Endodermal cell (in vitro differentiated cells): ENCODE results near the gene RASSF9. TPM values are rescaled to one million over a fixed set of nuclear protein-coding genes. Genes with fewer than 3 reads are reported as not detected.

Source experiments
- DNase-seq: peaks from one replicate; pipeline ENCODE4 v3.0.0-alpha.2; 2017
- H3K27ac ChIP-seq: 2 replicates; pipeline ENCODE4 v1.5.1; 2013; ENCODE audit warnings: mild to moderate bottlenecking, low read depth, low read length, moderate library complexity
- H3K27me3 ChIP-seq: 2 replicates; pipeline ENCODE4 v1.6.1; 2013; ENCODE audit warnings: mild to moderate bottlenecking, low read length, moderate library complexity; ENCODE audit not compliant: insufficient read depth, control insufficient read depth, poor library complexity, severe bottlenecking
- H3K36me3 ChIP-seq: 2 replicates; pipeline ENCODE4 v1.7.0; 2013; ENCODE audit warnings: mild to moderate bottlenecking, low read length, moderate library complexity; ENCODE audit not compliant: control insufficient read depth, insufficient read depth
- H3K4me1 ChIP-seq: one replicate; pipeline ENCODE4 v1.7.0; 2013; ENCODE audit warnings: low read length; ENCODE audit not compliant: control insufficient read depth, insufficient read depth
- H3K4me3 ChIP-seq: 2 replicates; pipeline ENCODE4 v1.5.1; 2013; ENCODE audit warnings: mild to moderate bottlenecking, low read length, moderate library complexity
- H3K9ac ChIP-seq: 2 replicates; pipeline ENCODE4 v1.6.1; 2013; ENCODE audit warnings: mild to moderate bottlenecking, low read length, moderate library complexity; ENCODE audit not compliant: poor library complexity, severe bottlenecking; ENCODE audit errors: extremely low read depth
- H3K9me3 ChIP-seq: 2 replicates; pipeline ENCODE4 v1.6.1; 2013; ENCODE audit warnings: mild to moderate bottlenecking, low read length, moderate library complexity; ENCODE audit not compliant: control insufficient read depth
- H3K27ac Mint-ChIP-seq: 2 replicates; pipeline ENCODE4 v1.8.0; 2020; ENCODE audit warnings: mixed read lengths
- H3K27me3 Mint-ChIP-seq: 2 replicates; pipeline ENCODE4 v1.8.0; 2021; ENCODE audit warnings: mild to moderate bottlenecking, mixed read lengths; ENCODE audit not compliant: insufficient read depth
- H3K36me3 Mint-ChIP-seq: 2 replicates; pipeline ENCODE4 v1.8.0; 2020; ENCODE audit warnings: low read depth, mixed read lengths
- H3K4me1 Mint-ChIP-seq: 2 replicates; pipeline ENCODE4 v1.8.0; 2020; ENCODE audit warnings: mixed read lengths
- H3K4me3 Mint-ChIP-seq: 2 replicates; pipeline ENCODE4 v1.8.0; 2020; ENCODE audit warnings: mild to moderate bottlenecking, moderate library complexity, mixed read lengths
- H3K9me3 Mint-ChIP-seq: 2 replicates; pipeline ENCODE4 v1.8.0; 2020; ENCODE audit warnings: mild to moderate bottlenecking, mixed read lengths
- WGBS, 2 experiments: methylation state at CpG; one replicate each; pipeline versions ENCODE4 v1.1.5 to v1.1.7; 2013; ENCODE audit warnings: missing lambda C conversion rate in 2 of 2, mixed read lengths in 1 of 2; ENCODE audit not compliant: insufficient coverage in 1 of 2, insufficient read length in 1 of 2; 5-methylcytosine and 5-hydroxymethylcytosine counted together
- total RNA-seq, 2 donors: library from RNA; stranded (reverse); fragmentation: NEBNext Ultra II Directional in 1 of 2; extraction: Animal tissue kit (Norgen Biotek cat#: 25700) in 1 of 2; gene quantifications; 2 replicates in 1 of 2; 3 replicates in 1 of 2; pipeline ENCODE4 v1.2.1, GENCODE V29; 2021
- TF ChIP-seq, protein P1 (sequence below): fragments of 200-600 bp; sonication (generic); conservative IDR thresholded peaks from 2 replicates; pipeline ENCODE4 v1.5.0; 2021; ENCODE audit warnings: antibody characterized with exemption, mild to moderate bottlenecking

Gene RASSF9
- total RNA-seq, 2 donors from 2014 or later = 0.99 to 1.0 TPM

DNA sequence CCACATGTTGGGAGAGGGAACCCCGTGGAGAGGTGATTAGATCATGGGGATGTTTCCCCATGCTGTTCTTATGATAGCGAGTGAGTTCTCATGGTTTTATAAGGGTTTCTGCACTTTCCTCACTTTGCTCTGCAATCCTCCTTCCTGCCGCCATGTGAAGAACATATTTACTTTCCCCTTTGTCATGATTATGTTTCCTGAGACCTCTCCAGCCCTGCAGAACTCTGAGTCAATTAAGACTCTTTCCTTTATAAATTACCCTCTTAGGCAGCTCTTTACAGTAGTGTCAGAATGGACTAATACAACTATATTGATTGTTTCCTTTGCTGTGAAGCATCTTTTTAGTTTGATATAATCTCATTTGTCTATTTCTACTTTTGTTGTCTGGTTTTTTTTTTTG lies 13.1 kb upstream of the RASSF9 start:
- H3K9me3 ChIP-seq = no peaks in the 10 kb centered on the region
- Mint-ChIP-seq H3K4me3 (no peak overlapping the region), H3K36me3 (no peaks in the 10 kb centered on the region), H3K27ac (no peak overlapping the region), H3K27me3 (no peaks in the 10 kb centered on the region), H3K4me1 (peaks cover 14% of the 10 kb centered on the region), H3K9me3 (no peaks in the 10 kb centered on the region)
- TF ChIP-seq, protein P1, sequence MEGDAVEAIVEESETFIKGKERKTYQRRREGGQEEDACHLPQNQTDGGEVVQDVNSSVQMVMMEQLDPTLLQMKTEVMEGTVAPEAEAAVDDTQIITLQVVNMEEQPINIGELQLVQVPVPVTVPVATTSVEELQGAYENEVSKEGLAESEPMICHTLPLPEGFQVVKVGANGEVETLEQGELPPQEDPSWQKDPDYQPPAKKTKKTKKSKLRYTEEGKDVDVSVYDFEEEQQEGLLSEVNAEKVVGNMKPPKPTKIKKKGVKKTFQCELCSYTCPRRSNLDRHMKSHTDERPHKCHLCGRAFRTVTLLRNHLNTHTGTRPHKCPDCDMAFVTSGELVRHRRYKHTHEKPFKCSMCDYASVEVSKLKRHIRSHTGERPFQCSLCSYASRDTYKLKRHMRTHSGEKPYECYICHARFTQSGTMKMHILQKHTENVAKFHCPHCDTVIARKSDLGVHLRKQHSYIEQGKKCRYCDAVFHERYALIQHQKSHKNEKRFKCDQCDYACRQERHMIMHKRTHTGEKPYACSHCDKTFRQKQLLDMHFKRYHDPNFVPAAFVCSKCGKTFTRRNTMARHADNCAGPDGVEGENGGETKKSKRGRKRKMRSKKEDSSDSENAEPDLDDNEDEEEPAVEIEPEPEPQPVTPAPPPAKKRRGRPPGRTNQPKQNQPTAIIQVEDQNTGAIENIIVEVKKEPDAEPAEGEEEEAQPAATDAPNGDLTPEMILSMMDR = no peak
- no peak overlapping the region for H3K4me3 ChIP-seq
- H3K27me3 ChIP-seq = no peaks in the 10 kb centered on the region
- WGBS, 2 experiments = 59 to 83% methylated on average over 1 to 3 of the region's 3 CpGs
- no peaks in the 10 kb centered on the region for H3K36me3 ChIP-seq
- no peaks in the 10 kb centered on the region for H3K4me1 ChIP-seq
- no peak overlapping the region for H3K9ac ChIP-seq
- DNase-seq = no peak
- H3K27ac ChIP-seq = no peak overlapping the region

DNA sequence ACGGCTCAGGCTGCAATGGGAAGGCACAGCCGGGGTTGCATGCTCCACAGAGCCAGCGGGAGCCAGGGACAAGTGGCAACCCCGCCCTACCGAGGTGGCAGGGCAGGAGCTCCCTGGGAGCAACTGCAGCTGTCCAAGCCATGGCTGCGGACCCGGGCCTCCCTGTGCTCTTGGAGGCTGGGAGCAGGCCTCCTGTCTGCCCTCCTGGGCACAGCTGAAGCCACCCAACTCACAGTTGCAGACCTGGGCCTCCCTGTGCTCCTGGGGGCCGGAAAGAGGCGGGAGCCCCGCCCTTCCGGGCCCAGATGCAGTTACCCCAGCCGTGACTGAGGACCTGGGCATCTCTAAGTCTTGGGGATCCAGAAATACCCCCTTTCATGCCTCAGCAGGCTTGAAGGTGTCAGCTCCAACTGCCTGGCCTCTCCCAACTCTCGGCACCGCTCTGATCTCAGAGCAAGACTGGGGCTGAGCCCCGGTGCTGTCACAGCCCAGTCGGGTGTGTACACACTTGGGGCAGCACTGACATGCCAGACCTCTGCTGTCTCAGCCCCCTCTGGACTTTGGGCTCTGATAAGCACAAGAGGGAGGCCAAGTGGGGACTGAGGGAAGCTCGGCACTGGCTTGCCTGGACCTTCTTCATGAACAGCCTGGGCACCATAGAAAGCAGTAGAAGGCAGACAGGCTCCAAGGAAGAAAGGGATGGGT lies 7.5 kb upstream of the RASSF9 start:
- Histone ChIP-seq H3K27ac (no peak overlapping the region), H3K4me1 (no peaks in the 10 kb centered on the region), H3K9ac (no peak overlapping the region), H3K27me3 (no peaks in the 10 kb centered on the region), H3K9me3 (no peaks in the 10 kb centered on the region), H3K4me3 (no peak overlapping the region), H3K36me3 (no peaks in the 10 kb centered on the region)
- no peaks in the 10 kb centered on the region for H3K27me3 Mint-ChIP-seq
- H3K9me3 Mint-ChIP-seq = no peaks in the 10 kb centered on the region
- H3K36me3 Mint-ChIP-seq = no peaks in the 10 kb centered on the region
- no peak overlapping the region for H3K27ac Mint-ChIP-seq
- peak; percentile 48 for DNase-seq
- H3K4me3 Mint-ChIP-seq = no peak overlapping the region
- 91 to 96% methylated on average over 7 to 17 of the region's 17 CpGs for WGBS, 2 experiments
- H3K4me1 Mint-ChIP-seq = peaks cover 8% of the 10 kb centered on the region
- TF ChIP-seq, protein P1 = no peak

DNA sequence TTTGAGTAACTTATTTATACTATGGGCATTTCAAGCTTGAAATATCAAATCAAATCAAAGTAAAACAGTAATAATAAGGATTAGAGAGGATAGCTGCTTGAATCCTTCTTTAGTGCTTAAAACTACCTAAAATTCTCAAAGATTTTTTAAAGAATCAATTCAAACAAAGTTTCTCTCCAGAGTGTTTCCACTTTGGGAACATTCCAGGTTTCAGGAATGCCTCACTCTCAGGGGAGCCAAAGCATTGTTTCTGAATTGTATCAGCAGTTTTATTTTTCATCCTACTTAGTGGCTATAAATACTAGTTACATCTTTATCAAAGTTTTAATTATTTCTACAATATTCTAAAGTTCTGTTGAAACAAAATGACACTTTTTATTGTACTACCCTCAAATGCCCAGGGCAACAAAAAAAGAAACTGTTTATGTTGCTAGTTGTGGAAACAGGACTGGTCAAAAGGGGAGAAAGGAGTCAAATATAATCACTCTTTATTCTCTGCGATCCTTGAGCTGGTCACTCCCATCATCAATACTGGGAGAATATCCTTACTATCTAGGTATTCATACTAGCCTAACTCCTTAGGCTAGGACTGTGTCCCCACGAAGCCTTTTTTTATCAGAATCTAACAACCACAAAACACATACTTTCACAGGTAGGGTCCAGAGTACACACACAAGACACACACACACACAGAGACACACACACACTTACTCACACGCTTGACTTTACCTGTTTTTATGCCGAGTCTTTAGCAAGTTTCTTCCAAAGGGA lies 598 bp downstream of the RASSF9 start:
- peak overlapping the region; percentile 70 for H3K4me3 ChIP-seq
- no peaks in the 10 kb centered on the region for H3K9me3 ChIP-seq
- peak overlapping the region; percentile 63 for H3K4me3 Mint-ChIP-seq
- TF ChIP-seq, protein P1 = no peak
- no peaks in the 10 kb centered on the region for H3K36me3 ChIP-seq
- H3K9me3 Mint-ChIP-seq = no peaks in the 10 kb centered on the region
- peak overlapping the region; percentile 11 for H3K9ac ChIP-seq
- H3K27ac ChIP-seq = no peak overlapping the region
- no peak for DNase-seq
- H3K27me3 Mint-ChIP-seq = no peaks in the 10 kb centered on the region
- H3K4me1 Mint-ChIP-seq = peaks cover 24% of the 10 kb centered on the region
- no peaks in the 10 kb centered on the region for H3K36me3 Mint-ChIP-seq
- H3K4me1 ChIP-seq = peaks cover 8% of the 10 kb centered on the region
- peak overlapping the region; percentile 86 for H3K27ac Mint-ChIP-seq
- no peaks in the 10 kb centered on the region for H3K27me3 ChIP-seq
- 14 to 66% methylated on average over 1 to 4 of the region's 4 CpGs for WGBS, 2 experiments
